A172 (cell line): ENCODE data around the gene PHACTR3. TPM values are rescaled to one million over a fixed set of nuclear protein-coding genes. Genes with fewer than 3 reads are reported as not detected.

Experiments used
- DNase-seq: peaks from one replicate; pipeline ENCODE4 v3.0.0-alpha.2; 2015; ENCODE audit warnings: low spot score
- total RNA-seq: library from RNA; depleted of rRNA; stranded (reverse); fragments of >200 nt; shearing (Covaris generic); gene quantifications from 2 replicates; pipeline ENCODE4 v1.2.3, GENCODE V29; 2014

The PHACTR3 gene
- total RNA-seq, 1 experiment from 2014 or later: not detected

- no peak for DNase-seq
Observed at GRCh38 chr20:59731376-59731775, 127.0 kb downstream of the PHACTR3 start.

GRCh38 chr20:59733351-59733750 lies 129.0 kb downstream of the PHACTR3 start:
- no peak for DNase-seq

GRCh38 chr20:59735486-59735885 lies 131.1 kb downstream of the PHACTR3 start:
- no peak for DNase-seq

GRCh38 chr20:59735917-59736316 lies 131.6 kb downstream of the PHACTR3 start:
- no peak for DNase-seq

GRCh38 chr20:59736366-59736765 lies 132.0 kb downstream of the PHACTR3 start:
- DNase-seq: no peak

- no peak for DNase-seq
Observed at GRCh38 chr20:59737073-59737666, 132.8 kb downstream of the PHACTR3 start.

- no peak for DNase-seq
Observed at GRCh38 chr20:59737816-59738215, 133.5 kb downstream of the PHACTR3 start.

- DNase-seq: no peak
Observed at GRCh38 chr20:59738851-59739250, 134.5 kb downstream of the PHACTR3 start.

GRCh38 chr20:59740621-59741020 lies 136.3 kb downstream of the PHACTR3 start:
- no peak for DNase-seq

- DNase-seq: no peak
Observed at GRCh38 chr20:59741073-59741472, 136.7 kb downstream of the PHACTR3 start.

GRCh38 chr20:59742351-59743095 lies 138.2 kb downstream of the PHACTR3 start:
- DNase-seq: no peak

GRCh38 chr20:59743308-59743707 lies 139.0 kb downstream of the PHACTR3 start:
- DNase-seq: no peak

- DNase-seq: no peak
Observed at GRCh38 chr20:59743767-59744485, 139.6 kb downstream of the PHACTR3 start.

- no peak for DNase-seq
Observed at GRCh38 chr20:59744756-59745155, 140.4 kb downstream of the PHACTR3 start.

- no peak for DNase-seq
Observed at GRCh38 chr20:59745201-59745600, 140.9 kb downstream of the PHACTR3 start.

- no peak for DNase-seq
Observed at GRCh38 chr20:59745716-59746115, 141.4 kb downstream of the PHACTR3 start.

- DNase-seq: no peak
Observed at GRCh38 chr20:59746155-59746554, 141.8 kb downstream of the PHACTR3 start.

GRCh38 chr20:59747671-59748515 lies 143.6 kb downstream of the PHACTR3 start:
- DNase-seq: no peak

- DNase-seq: no peak
Observed at GRCh38 chr20:59748619-59749191, 144.4 kb downstream of the PHACTR3 start.

GRCh38 chr20:59749301-59749700 lies 145.0 kb downstream of the PHACTR3 start:
- peak; percentile 39 for DNase-seq

GRCh38 chr20:59750209-59750840 lies 146.0 kb downstream of the PHACTR3 start:
- no peak for DNase-seq
